Karpas-422 (cell line): ENCODE measurements around the gene UGP2. TPM values are rescaled to one million over a fixed set of nuclear protein-coding genes. Genes with fewer than 3 reads are reported as not detected.
"Not testable (repeated sequence)": the region's sequence is repeated elsewhere in the genome, so short reads cannot be mapped to it uniquely, and the experiment has no call there.

ENCODE experiments used
- DNase-seq: peaks from one replicate; pipeline ENCODE4 v3.0.0-alpha.2; 2015
- H2AFZ ChIP-seq: fragments of 200-600 bp; sonication (generic); 2 replicates; pipeline ENCODE4 v1.6.1; 2014; ENCODE audit warnings: antibody characterized with exemption, low read length, mixed read lengths
- H3K27ac ChIP-seq: fragments of 200-600 bp; sonication (generic); 2 replicates; pipeline ENCODE4 v1.5.1; 2014; ENCODE audit warnings: mild to moderate bottlenecking, low read length, moderate library complexity
- H3K27me3 ChIP-seq: fragments of 200-600 bp; sonication (generic); 2 replicates; pipeline ENCODE4 v1.6.1; 2014; ENCODE audit warnings: low read length, mixed read lengths
- H3K36me3 ChIP-seq: fragments of 200-600 bp; sonication (generic); 2 replicates; pipeline ENCODE4 v1.6.1; 2014; ENCODE audit warnings: low read length, mixed read lengths; ENCODE audit not compliant: insufficient read depth
- H3K4me1 ChIP-seq: fragments of 200-600 bp; sonication (generic); 2 replicates; pipeline ENCODE4 v1.6.1; 2014; ENCODE audit warnings: mild to moderate bottlenecking, low read length, mixed read lengths
- H3K4me2 ChIP-seq: fragments of 200-600 bp; sonication (generic); 2 replicates; pipeline ENCODE4 v1.6.1; 2014; ENCODE audit warnings: low read length, low read depth, mild to moderate bottlenecking; ENCODE audit not compliant: poor library complexity, severe bottlenecking
- H3K4me3 ChIP-seq: fragments of 200-600 bp; sonication (generic); 2 replicates; pipeline ENCODE4 v1.5.1; 2014; ENCODE audit warnings: mild to moderate bottlenecking, antibody characterized with exemption, low read length, mixed read lengths
- H3K79me2 ChIP-seq: fragments of 200-600 bp; sonication (generic); 2 replicates; pipeline ENCODE4 v1.6.1; 2014; ENCODE audit warnings: mild to moderate bottlenecking, low read length, mixed read lengths
- H3K9ac ChIP-seq: fragments of 200-600 bp; sonication (generic); 2 replicates; pipeline ENCODE4 v1.6.0; 2014; ENCODE audit warnings: low read length
- H3K9me2 ChIP-seq: fragments of 200-600 bp; sonication (generic), shearing (Covaris generic); replicated peaks from 2 replicates; pipeline ENCODE4 v1.6.0; 2014; ENCODE audit warnings: mild to moderate bottlenecking, low read length, moderate library complexity; ENCODE audit not compliant: insufficient read depth
- H3K9me3 ChIP-seq: fragments of 300-700, 200-600 bp; sonication (generic); 2 replicates; pipeline ENCODE4 v1.6.1; 2014; ENCODE audit warnings: low read length, mixed read lengths
- H4K20me1 ChIP-seq: fragments of 200-600 bp; sonication (generic); 2 replicates; pipeline ENCODE4 v1.6.1; 2014; ENCODE audit warnings: mild to moderate bottlenecking, antibody characterized with exemption, low read length, low read depth; ENCODE audit not compliant: insufficient read depth
- total RNA-seq: library from RNA; depleted of rRNA; stranded (reverse); fragments of >200 nt; shearing (Covaris generic); gene quantifications from 2 replicates; pipeline ENCODE4 v1.2.3, GENCODE V29; 2014; ENCODE audit warnings: low replicate concordance

UGP2 gene
- total RNA-seq, 1 experiment from 2014 or later = 101 TPM

GRCh38 chr2:63842149-63843061, 709 bp downstream of the UGP2 start:
- Histone ChIP-seq H3K4me2 (peak overlapping the region; percentile 76), H3K9me3 (no peaks in the 10 kb centered on the region), H4K20me1 (peaks cover 15% of the 10 kb centered on the region), H3K9me2 (no peaks in the 10 kb centered on the region), H3K4me1 (peaks cover 60% of the 10 kb centered on the region), H3K27ac (peak overlapping the region; percentile 95), H3K9ac (peak overlapping the region; percentile 96), H3K4me3 (peak overlapping the region; percentile 70), H3K79me2 (peaks cover 61% of the 10 kb centered on the region), H2AFZ (no peak overlapping the region), H3K27me3 (no peaks in the 10 kb centered on the region), H3K36me3 (peaks cover 36% of the 10 kb centered on the region)
- peak; percentile 64 for DNase-seq

- Histone ChIP-seq H3K27me3 (no peaks in the 10 kb centered on the region), H3K4me2 (peak overlapping the region; percentile 76), H3K79me2 (peaks cover 68% of the 10 kb centered on the region), H3K36me3 (peaks cover 36% of the 10 kb centered on the region), H3K9me3 (no peaks in the 10 kb centered on the region), H3K27ac (peak overlapping the region; percentile 95), H4K20me1 (peaks cover 15% of the 10 kb centered on the region), H2AFZ (no peak overlapping the region), H3K4me3 (peak overlapping the region; percentile 70), H3K9me2 (no peaks in the 10 kb centered on the region), H3K4me1 (peaks cover 60% of the 10 kb centered on the region), H3K9ac (peak overlapping the region; percentile 96)
- DNase-seq = no peak
These were observed 1.4 kb downstream of the UGP2 start for GRCh38 chr2:63843093-63843492.

DNA sequence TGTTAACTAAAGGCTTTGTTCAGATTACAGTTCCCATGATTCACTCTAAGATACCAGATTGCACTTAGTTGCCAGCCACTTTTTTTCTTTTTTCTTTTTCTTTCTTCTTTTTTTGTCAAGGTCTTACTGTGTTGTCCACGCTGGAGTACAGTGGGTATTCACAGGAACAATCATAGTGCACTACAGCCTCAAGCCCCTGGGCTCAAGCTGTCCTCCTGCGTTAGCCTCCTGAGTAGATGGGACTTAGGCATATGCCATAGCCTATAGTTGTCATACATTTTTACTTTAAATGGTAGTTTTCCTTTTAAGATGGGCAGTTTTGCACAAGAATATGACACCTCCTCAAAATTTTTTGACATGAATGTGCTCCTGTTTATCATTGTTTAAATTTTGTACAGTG, 2.1 kb downstream of the UGP2 start:
- H3K9me3 ChIP-seq = no peaks in the 10 kb centered on the region
- H2AFZ ChIP-seq = no peak overlapping the region
- H3K27me3 ChIP-seq = no peaks in the 10 kb centered on the region
- no peaks in the 10 kb centered on the region for H3K9me2 ChIP-seq
- H3K4me1 ChIP-seq = peaks cover 63% of the 10 kb centered on the region
- H3K4me3 ChIP-seq = peak overlapping the region; percentile 70
- H4K20me1 ChIP-seq = peaks cover 15% of the 10 kb centered on the region
- peaks cover 75% of the 10 kb centered on the region for H3K79me2 ChIP-seq
- H3K27ac ChIP-seq = no peak overlapping the region
- H3K36me3 ChIP-seq = peaks cover 36% of the 10 kb centered on the region
- H3K4me2 ChIP-seq = peak overlapping the region; percentile 76
- no peak for DNase-seq
- peak overlapping the region; percentile 96 for H3K9ac ChIP-seq

DNA sequence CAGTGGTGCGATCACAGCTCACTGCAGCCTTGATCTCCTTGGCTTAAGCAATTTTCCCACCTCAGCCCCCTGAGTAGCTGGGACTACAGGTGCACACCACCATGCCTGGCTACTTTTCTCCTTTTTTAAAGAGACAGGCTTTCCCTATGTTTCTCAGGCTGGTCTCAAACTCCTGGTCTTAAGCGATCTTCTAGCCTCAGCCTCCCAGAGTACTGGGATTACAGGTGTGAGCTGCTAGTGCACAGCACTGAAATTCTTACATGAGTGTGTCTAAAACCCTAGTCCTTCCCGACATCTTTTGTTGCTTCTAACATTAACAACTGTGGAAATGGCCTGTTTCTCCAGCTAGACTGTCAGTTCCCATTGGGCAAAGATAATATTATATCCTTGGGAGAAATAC, 2.9 kb downstream of the UGP2 start:
- peaks cover 15% of the 10 kb centered on the region for H4K20me1 ChIP-seq
- H3K36me3 ChIP-seq = peaks cover 36% of the 10 kb centered on the region
- peak overlapping the region; percentile 70; the same call in 1 of the 2 replicates for H3K4me3 ChIP-seq
- peaks cover 83% of the 10 kb centered on the region for H3K79me2 ChIP-seq
- peak overlapping the region; percentile 76 for H3K4me2 ChIP-seq
- H3K27me3 ChIP-seq = no peaks in the 10 kb centered on the region
- H3K27ac ChIP-seq = no peak overlapping the region
- no peaks in the 10 kb centered on the region for H3K9me2 ChIP-seq
- no peak overlapping the region for H2AFZ ChIP-seq
- H3K4me1 ChIP-seq = peaks cover 67% of the 10 kb centered on the region
- no peak for DNase-seq
- H3K9me3 ChIP-seq = no peaks in the 10 kb centered on the region
- H3K9ac ChIP-seq = no peak overlapping the region

- Histone ChIP-seq H3K4me3 (no peak overlapping the region), H3K4me2 (peak overlapping the region; percentile 76), H3K4me1 (peaks cover 69% of the 10 kb centered on the region), H3K27ac (peak overlapping the region; percentile 39; the same call in 1 of the 2 replicates), H3K79me2 (peaks cover 96% of the 10 kb centered on the region), H3K9ac (no peak overlapping the region), H3K9me2 (no peaks in the 10 kb centered on the region), H3K36me3 (peaks cover 36% of the 10 kb centered on the region), H2AFZ (no peak overlapping the region), H4K20me1 (peaks cover 15% of the 10 kb centered on the region), H3K27me3 (no peaks in the 10 kb centered on the region), H3K9me3 (no peaks in the 10 kb centered on the region)
- no peak for DNase-seq
These were observed 4.2 kb downstream of the UGP2 start for GRCh38 chr2:63845866-63846265.

DNA sequence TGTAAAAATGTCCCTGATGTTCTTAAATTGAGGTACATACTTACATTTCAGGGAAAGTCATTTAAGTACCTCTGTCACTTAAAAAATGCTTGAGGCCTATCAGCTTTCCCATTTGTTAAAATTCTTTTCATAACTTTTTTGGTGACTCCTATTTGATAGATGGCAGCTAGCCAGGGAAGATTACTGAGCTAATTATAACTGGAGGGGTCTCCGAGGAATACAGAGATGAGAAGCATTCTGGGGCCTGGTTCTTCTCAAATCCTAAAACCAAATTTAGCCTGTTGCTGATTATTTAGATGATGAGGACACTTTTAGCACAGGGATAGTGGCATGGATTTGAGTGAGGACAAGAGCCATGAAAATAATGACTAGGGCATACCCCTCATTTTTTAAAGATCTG, 4.8 kb downstream of the UGP2 start:
- Histone ChIP-seq H3K4me3 (no peak overlapping the region), H3K9me3 (no peaks in the 10 kb centered on the region), H3K9ac (no peak overlapping the region), H3K27me3 (no peaks in the 10 kb centered on the region), H3K36me3 (peaks cover 36% of the 10 kb centered on the region), H3K79me2 (peaks cover 98% of the 10 kb centered on the region), H3K9me2 (no peaks in the 10 kb centered on the region), H3K4me1 (peaks cover 72% of the 10 kb centered on the region), H4K20me1 (peaks cover 15% of the 10 kb centered on the region), H3K4me2 (peak overlapping the region; percentile 76), H2AFZ (no peak overlapping the region), H3K27ac (peak overlapping the region; percentile 39; the same call in 1 of the 2 replicates)
- DNase-seq = peak; percentile 54

DNA sequence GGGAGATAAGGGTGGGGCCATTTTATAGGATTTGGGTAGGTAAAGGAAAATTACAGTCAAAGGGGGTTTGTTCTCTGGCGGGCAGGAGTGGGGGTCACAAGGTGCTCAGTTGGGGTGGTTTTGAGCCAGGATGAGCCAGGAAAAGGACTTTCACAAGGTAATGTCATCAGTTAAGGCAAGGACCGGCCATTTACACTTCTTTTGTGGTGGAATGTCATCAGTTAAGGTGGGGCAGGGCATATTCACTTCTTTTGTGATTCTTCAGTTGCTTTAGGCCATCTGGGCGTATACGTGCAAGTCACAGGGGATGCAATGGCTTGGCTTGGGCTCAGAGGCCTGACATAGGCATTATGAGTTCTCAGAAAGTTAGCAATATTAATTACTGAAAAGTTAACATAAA, 5.9 kb downstream of the UGP2 start:
- not testable (repeated sequence) for H3K27me3 ChIP-seq, H3K9me3 ChIP-seq, H3K9ac ChIP-seq, H4K20me1 ChIP-seq, DNase-seq, H3K4me3 ChIP-seq, H3K4me2 ChIP-seq, H3K9me2 ChIP-seq, H3K27ac ChIP-seq, H2AFZ ChIP-seq
- peaks cover 100% of the 10 kb centered on the region for H3K79me2 ChIP-seq
- peaks cover 75% of the 10 kb centered on the region for H3K4me1 ChIP-seq
- H3K36me3 ChIP-seq = peaks cover 36% of the 10 kb centered on the region

GRCh38 chr2:63849381-63850203, 7.9 kb downstream of the UGP2 start:
- Histone ChIP-seq H3K79me2 (peaks cover 100% of the 10 kb centered on the region), H3K27ac (peak overlapping the region; percentile 46; the same call in 1 of the 2 replicates), H3K9ac (no peak overlapping the region; the same call in 1 of the 2 replicates), H3K27me3 (no peaks in the 10 kb centered on the region), H3K9me3 (no peaks in the 10 kb centered on the region), H3K4me3 (no peak overlapping the region), H4K20me1 (no peaks in the 10 kb centered on the region), H3K36me3 (peaks cover 26% of the 10 kb centered on the region), H2AFZ (no peak overlapping the region), H3K4me2 (peak overlapping the region; percentile 9), H3K4me1 (peaks cover 69% of the 10 kb centered on the region), H3K9me2 (no peaks in the 10 kb centered on the region)
- DNase-seq = no peak
